Renal cortex interstitium (tissue), 3 donors: ENCODE results near the gene ADGRE3. TPM values are rescaled to one million over a fixed set of nuclear protein-coding genes. Genes with fewer than 3 reads are reported as not detected.

ENCODE experiments used
- polyA plus RNA-seq, 3 donors: library from polyadenylated mRNA; unstranded; fragments of 120-200 nt; gene quantifications; one replicate each; pipeline ENCODE4 v1.2.1, GENCODE V29; 2013; ENCODE audit not compliant: insufficient read length in 3 of 3

Gene ADGRE3
- polyA plus RNA-seq, 3 donors = 0.16 to 0.23 (median 0.19) TPM

Other genes with a start within 250 kb of the ADGRE3 start
- gene PKN1, start 241.5 kb downstream of the ADGRE3 start, polyA plus RNA-seq = 100 to 1,000 TPM in 1 of 3 donors, 10 to 100 TPM in 2; 87.0 to 106 (median 98.6) TPM
- gene PTGER1, start 199.5 kb downstream of the ADGRE3 start, polyA plus RNA-seq = 10 to 100 TPM in 1 of 3 donors, 1 to 10 TPM in 2; 1.6 to 13.3 (median 4.5) TPM
- gene GIPC1, start 178.7 kb downstream of the ADGRE3 start, polyA plus RNA-seq = 10 to 100 TPM; 56.0 to 87.9 (median 85.0) TPM
- 100 to 1,000 TPM in 1 of 3 donors, 10 to 100 TPM in 2; 76.2 to 108 (median 97.3) TPM for gene DNAJB1, start 156.4 kb downstream of the ADGRE3 start, polyA plus RNA-seq
- 100 to 1,000 TPM; 130 to 151 (median 147) TPM for gene TECR, start 145.2 kb downstream of the ADGRE3 start, polyA plus RNA-seq
- gene NDUFB7, start 102.8 kb downstream of the ADGRE3 start, polyA plus RNA-seq = 100 to 1,000 TPM in 2 of 3 donors, 10 to 100 TPM in 1; 67.6 to 121 (median 120) TPM
- under 1 TPM; 0.11 to 0.44 (median 0.16) TPM for gene CLEC17A, start 91.8 kb downstream of the ADGRE3 start, polyA plus RNA-seq
- 10 to 100 TPM; 17.4 to 29.8 (median 18.2) TPM for gene ZNF333, start 15.2 kb upstream of the ADGRE3 start, polyA plus RNA-seq
- gene ADGRE2, start 103.7 kb upstream of the ADGRE3 start, polyA plus RNA-seq = under 1 TPM; 0.42 to 0.97 (median 0.64) TPM
- under 1 TPM in 1 of 3 donors, not detected in 2; 0.03 TPM for gene OR7A5, start 160.3 kb upstream of the ADGRE3 start, polyA plus RNA-seq
- gene OR7C1, start 160.3 kb upstream of the ADGRE3 start, polyA plus RNA-seq = under 1 TPM; 0.06 to 0.12 (median 0.10) TPM
- gene OR7A10, start 174.1 kb upstream of the ADGRE3 start, polyA plus RNA-seq = not detected
- gene OR7A17, start 211.3 kb upstream of the ADGRE3 start, polyA plus RNA-seq = under 1 TPM in 1 of 3 donors, not detected in 2; 0.06 TPM